ENCODE results near the gene PRPF6. TPM values are rescaled to one million over a fixed set of nuclear protein-coding genes. Genes with fewer than 3 reads are reported as not detected.

The PRPF6 gene
- total and polyA plus RNA-seq, 2 of the 13 experiments (the other 11 are each of a cell fraction or from before 2014, with no cell fraction given): 63.7 to 101 TPM

DNA sequence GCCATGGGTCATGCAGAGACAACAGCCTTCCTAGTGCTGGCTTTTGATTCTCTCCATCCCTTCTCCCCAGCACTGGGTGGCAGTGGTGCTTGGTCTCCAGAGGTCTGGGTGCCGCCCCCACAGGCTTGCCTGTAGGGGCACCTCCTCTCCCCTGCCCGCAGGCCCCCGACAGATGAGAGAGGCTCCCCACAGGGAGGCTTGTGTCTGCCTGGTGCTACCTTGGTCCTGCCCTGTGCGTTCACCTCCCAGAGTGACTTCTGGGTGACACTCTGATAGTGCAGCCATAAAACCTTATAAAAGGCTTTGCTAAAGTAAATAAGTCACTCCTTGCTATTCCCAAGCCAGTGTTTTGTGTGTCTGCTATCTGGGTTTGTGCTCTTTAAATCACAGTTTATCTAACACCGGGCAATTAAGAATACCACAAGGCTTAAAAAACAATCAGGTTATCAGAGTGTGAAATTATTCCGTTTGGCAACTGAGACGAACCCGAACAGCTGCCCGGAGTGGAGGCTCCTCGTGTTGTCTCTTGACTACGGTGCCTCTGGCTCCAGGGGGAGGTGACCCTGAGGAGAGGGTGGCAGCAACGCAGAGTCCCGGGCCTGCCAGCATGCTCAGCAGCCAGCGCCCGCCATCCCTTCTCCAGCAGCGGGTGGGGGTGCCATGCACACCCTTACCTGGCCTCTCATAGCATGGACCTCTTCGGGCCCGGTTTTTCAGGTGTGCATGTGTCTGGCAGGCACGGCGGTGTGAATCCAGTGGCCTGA lies 49.6 kb downstream of the PRPF6 start:
- Histone ChIP-seq H3K27me3 (ENCODE audit: control insufficient read depth in 1 of 2, insufficient read depth in 2 of 2, low read length in 2 of 2) (no peaks in the 10 kb centered on the region), H3K27ac (ENCODE audit: extremely low read length, insufficient read depth, low read length) (no peak overlapping the region), H3K79me2 (ENCODE audit: insufficient read depth, low read length) (no peaks in the 10 kb centered on the region), H2AFZ (ENCODE audit: low read length) (no peak overlapping the region), H4K20me1 (ENCODE audit: insufficient read depth, low read length) (no peaks in the 10 kb centered on the region), H3K9me3 (ENCODE audit: low read length) (no peaks in the 10 kb centered on the region), H3K4me2 (ENCODE audit: low read depth, low read length) (no peak overlapping the region), H3K36me3 (replicated peaks in 1 of 2; ENCODE audit: control insufficient read depth in 1 of 2, insufficient read depth in 2 of 2, low read length in 2 of 2) (peaks cover 56 to 78% of the 10 kb centered on the region in 2 experiments), H3K9ac (ENCODE audit: insufficient read depth, low read depth, low read length) (no peak overlapping the region), H3K4me3 (replicated peaks in 1 of 3; ENCODE audit: insufficient read depth in 1 of 3, low read depth in 2 of 3, low read length in 3 of 3) (no peak overlapping the region), H3K4me1 (ENCODE audit: insufficient read depth, low read length) (peaks cover 12% of the 10 kb centered on the region)
- intact Hi-C loops (cut with micrococcal nuclease; ENCODE audit: unreplicated experiment) (no loop called here), in situ Hi-C loops (cut with HindIII; ENCODE audit: extremely low pct_ligation_motif_present, low pct_unique_long_range_greater_than_20kb) (no loop called here)
- FAIRE-seq (no peak), ATAC-seq (no peak), DNase-seq (ENCODE audit: low spot score) (no peak)
- CTCF ChIA-PET (ENCODE audit: low intra/inter-chr PET ratio, low total read pairs): no interaction called here
- no TSS peak for BruUV-seq (replicated peaks)
- POLR2A ChIA-PET: no interaction called here
- TF ChIP-seq ZNF253 (CRISPR knock-in tag; IDR thresholded peaks at IDR 0.05; ENCODE audit: borderline replicate concordance) (no peak), AGO2 (optimal IDR thresholded peaks at IDR 0.05; ENCODE audit: low read depth, low read length) (peak; percentile 75)
- WGBS (ENCODE audit: low lambda C conversion rate): 98% methylated on average over 20 of the region's 20 CpGs

- Histone ChIP-seq H3K27me3 (ENCODE audit: control insufficient read depth in 1 of 2, insufficient read depth in 2 of 2, low read length in 2 of 2) (no peaks in the 10 kb centered on the region), H3K4me1 (ENCODE audit: insufficient read depth, low read length) (peaks cover 22% of the 10 kb centered on the region), H3K9ac (ENCODE audit: insufficient read depth, low read depth, low read length) (no peak overlapping the region), H4K20me1 (ENCODE audit: insufficient read depth, low read length) (no peaks in the 10 kb centered on the region), H3K4me2 (ENCODE audit: low read depth, low read length) (no peak overlapping the region), H2AFZ (ENCODE audit: low read length) (no peak overlapping the region), H3K4me3 (replicated peaks in 1 of 3; ENCODE audit: insufficient read depth in 1 of 3, low read depth in 2 of 3, low read length in 3 of 3) (no peak overlapping the region), H3K79me2 (ENCODE audit: insufficient read depth, low read length) (peaks cover 8% of the 10 kb centered on the region), H3K9me3 (ENCODE audit: low read length) (no peaks in the 10 kb centered on the region), H3K27ac (ENCODE audit: extremely low read length, insufficient read depth, low read length) (no peak overlapping the region), H3K36me3 (replicated peaks in 1 of 2; ENCODE audit: control insufficient read depth in 1 of 2, insufficient read depth in 2 of 2, low read length in 2 of 2) (peaks cover 49 to 67% of the 10 kb centered on the region in 2 experiments)
- WGBS (ENCODE audit: low lambda C conversion rate): 97% methylated on average over 19 of the region's 19 CpGs
- in situ Hi-C loops (cut with HindIII; ENCODE audit: extremely low pct_ligation_motif_present, low pct_unique_long_range_greater_than_20kb) (no loop called here), intact Hi-C loops (cut with micrococcal nuclease; ENCODE audit: unreplicated experiment) (no loop called here)
- peak; percentile 89 for TF ChIP-seq RBM22 (optimal IDR thresholded peaks at IDR 0.05; ENCODE audit: low read length)
- TF ChIP-seq TARDBP (CRISPR knock-in tag; IDR thresholded peaks at IDR 0.05): no peak
- no peak for TF ChIP-seq PHF21A (CRISPR knock-in tag; IDR thresholded peaks at IDR 0.05)
- no peak for TF ChIP-seq E2F2 (CRISPR knock-in tag; IDR thresholded peaks at IDR 0.05; ENCODE audit: borderline replicate concordance)
- TF ChIP-seq ATRX (CRISPR knock-in tag; IDR thresholded peaks at IDR 0.05; ENCODE audit: borderline replicate concordance): no peak
- TF ChIP-seq SKIL (CRISPR knock-in tag; IDR thresholded peaks at IDR 0.05; ENCODE audit: borderline replicate concordance): no peak
- ChIA-PET CTCF (ENCODE audit: low intra/inter-chr PET ratio, low total read pairs) (no interaction called here), POLR2A (interaction anchor here (0.7 kb wide), 1 partner anchor 8 kb away, joined by 3 read pairs; no protein-coding TSS in a partner anchor)
- ATAC-seq (no peak), DNase-seq (ENCODE audit: low spot score) (no peak), FAIRE-seq (no peak)
- no TSS peak for BruUV-seq (replicated peaks)
Measured at GRCh38 chr20:64031822-64032314, 50.9 kb downstream of the PRPF6 start.

Data from HepG2 (cell line).